Common myeloid progenitor, CD34-positive (primary cell): ENCODE results near the gene AGAP1.

Experiments
- CTCF ChIA-PET: fragments of 350-600 bp; sonication (Branson Sonifier 250); formaldehyde crosslinking; loops from one replicate; lab custom pipeline; 2021; ENCODE audit warnings: antibody characterized with exemption; lab: Charles Lee
- POLR2A ChIA-PET: fragments of 350-600 bp; sonication (Branson Sonifier 250); formaldehyde crosslinking; loops from one replicate; lab custom pipeline; 2021; ENCODE audit warnings: antibody characterized with exemption; lab: Charles Lee
- DNase-seq, 3 donors: peaks; one replicate each; pipeline versions ENCODE4 v3.0.0 to v3.0.0-alpha.2; 2013
- H3K27ac ChIP-seq, 2 experiments: 1 replicate in 1 of 2; 2 replicates in 1 of 2; pipeline ENCODE4 v1.7.0; 2013; ENCODE audit warnings: inconsistent platforms in 2 of 2, low read length in 2 of 2, mild to moderate bottlenecking in 2 of 2, low read depth in 1 of 2, moderate library complexity in 1 of 2; ENCODE audit not compliant: severe bottlenecking in 2 of 2, insufficient read depth in 1 of 2, poor library complexity in 1 of 2
- H3K27me3 ChIP-seq, 5 experiments: replicated peaks in 2 of 5; 1 replicate in 3 of 5; 2 replicates in 2 of 5; pipeline versions ENCODE4 v1.6.1 to v1.7.0; 2013; ENCODE audit warnings: low read length in 4 of 5, mild to moderate bottlenecking in 2 of 5, moderate library complexity in 2 of 5, inconsistent platforms in 1 of 5; ENCODE audit not compliant: insufficient read depth in 5 of 5, control insufficient read depth in 4 of 5
- H3K36me3 ChIP-seq, 4 experiments: 1 replicate in 2 of 4; 2 replicates in 2 of 4; pipeline versions ENCODE4 v1.6.1 to v1.7.0; 2013; ENCODE audit warnings: low read length in 3 of 4, control low read depth in 1 of 4, mild to moderate bottlenecking in 1 of 4; ENCODE audit not compliant: control insufficient read depth in 4 of 4, insufficient read depth in 4 of 4
- H3K4me1 ChIP-seq, 4 experiments: 1 replicate in 3 of 4; 2 replicates in 1 of 4; pipeline versions ENCODE4 v1.6.1 to v1.7.1; 2013; ENCODE audit warnings: low read length in 3 of 4, mild to moderate bottlenecking in 3 of 4, control low read depth in 1 of 4, inconsistent platforms in 1 of 4, moderate library complexity in 1 of 4; ENCODE audit not compliant: control insufficient read depth in 4 of 4, insufficient read depth in 4 of 4; ENCODE audit errors: control extremely low read depth in 1 of 4
- H3K4me3 ChIP-seq, 7 experiments: 1 replicate in 4 of 7; 2 replicates in 3 of 7; pipeline versions ENCODE4 v1.5.1 to v1.7.0; 2013; ENCODE audit warnings: mild to moderate bottlenecking in 7 of 7, low read length in 6 of 7, moderate library complexity in 6 of 7, inconsistent platforms in 2 of 7, low read depth in 2 of 7, control low read depth in 1 of 7; ENCODE audit not compliant: insufficient read depth in 4 of 7, control insufficient read depth in 1 of 7; ENCODE audit errors: extremely low read depth in 1 of 7
- H3K9me3 ChIP-seq, 5 experiments: 1 replicate in 4 of 5; 2 replicates in 1 of 5; pipeline versions ENCODE4 v1.6.1 to v1.7.1; 2013; ENCODE audit warnings: low read length in 4 of 5, mild to moderate bottlenecking in 2 of 5, inconsistent platforms in 1 of 5, low read depth in 1 of 5, moderate library complexity in 1 of 5; ENCODE audit not compliant: control insufficient read depth in 4 of 5, insufficient read depth in 2 of 5; ENCODE audit errors: control extremely low read depth in 1 of 5
- WGBS: methylation state at CpG from one replicate; pipeline ENCODE4 v1.1.5; 2013; ENCODE audit not compliant: insufficient coverage; 5-methylcytosine and 5-hydroxymethylcytosine counted together

The AGAP1 gene

DNA sequence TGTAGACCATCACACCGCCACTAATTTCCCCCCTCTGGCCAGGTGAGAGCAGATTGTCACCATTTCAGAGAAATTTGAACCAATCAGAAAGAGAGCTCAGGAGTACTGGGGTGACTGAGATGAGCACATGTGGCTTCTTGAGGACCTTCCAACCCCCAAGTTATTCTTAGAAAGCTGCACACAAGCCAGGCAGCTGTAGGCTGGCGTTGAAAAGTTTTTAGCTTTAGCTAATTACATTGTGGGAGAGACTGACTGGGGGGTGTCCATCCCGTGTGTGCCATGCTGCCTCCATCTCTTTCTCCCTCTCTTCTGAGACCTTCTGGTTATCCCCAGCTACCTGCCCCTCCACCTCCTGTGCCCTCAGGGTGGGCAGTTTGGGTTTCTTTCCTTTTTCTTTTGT, 154.0 kb downstream of the AGAP1 start:
- H3K4me1 ChIP-seq: no peaks in the 10 kb centered on the region
- no peaks in the 10 kb centered on the region for H3K36me3 ChIP-seq
- no peak overlapping the region for H3K4me3 ChIP-seq
- no peaks in the 10 kb centered on the region for H3K9me3 ChIP-seq
- no peak overlapping the region for H3K27ac ChIP-seq
- peaks cover 0 to 29% (median 12%) of the 10 kb centered on the region in 5 experiments for H3K27me3 ChIP-seq
- DNase-seq: no peak
- ChIA-PET CTCF (interaction anchor here (1.2 to 1.3 kb wide), 2 partner anchors 10 kb away, joined by 3 read pairs; no protein-coding TSS in a partner anchor), POLR2A (no interaction called here)
- WGBS: 83% methylated on average over 2 of the region's 3 CpGs

DNA sequence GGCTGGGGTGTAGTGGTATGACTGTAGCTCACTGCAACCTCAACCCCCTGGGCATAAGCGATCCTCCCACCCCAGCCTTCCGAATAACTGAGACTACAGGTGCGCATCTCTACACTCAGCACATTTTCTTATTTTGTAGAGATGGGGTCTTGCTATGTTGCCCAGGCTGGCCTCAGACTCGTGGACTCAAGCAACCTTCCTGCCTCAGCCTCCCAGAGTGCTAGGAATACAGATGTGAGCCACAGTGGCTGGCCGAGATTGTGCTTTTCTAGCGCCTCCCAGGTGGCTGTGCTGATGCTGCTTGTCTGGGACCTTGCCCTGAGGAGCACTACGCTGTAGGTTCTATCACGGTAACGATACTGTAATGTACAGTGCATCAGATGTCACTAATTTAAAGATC, 155.6 kb downstream of the AGAP1 start:
- CTCF ChIA-PET: no interaction called here
- H3K4me3 ChIP-seq: no peak overlapping the region
- POLR2A ChIA-PET: no interaction called here
- DNase-seq: no peak
- no peaks in the 10 kb centered on the region for H3K9me3 ChIP-seq
- peaks cover 0 to 34% (median 12%) of the 10 kb centered on the region in 5 experiments for H3K27me3 ChIP-seq
- no peak overlapping the region for H3K27ac ChIP-seq
- WGBS: 84% methylated on average over 9 of the region's 9 CpGs
- H3K4me1 ChIP-seq: no peaks in the 10 kb centered on the region
- H3K36me3 ChIP-seq: no peaks in the 10 kb centered on the region

DNA sequence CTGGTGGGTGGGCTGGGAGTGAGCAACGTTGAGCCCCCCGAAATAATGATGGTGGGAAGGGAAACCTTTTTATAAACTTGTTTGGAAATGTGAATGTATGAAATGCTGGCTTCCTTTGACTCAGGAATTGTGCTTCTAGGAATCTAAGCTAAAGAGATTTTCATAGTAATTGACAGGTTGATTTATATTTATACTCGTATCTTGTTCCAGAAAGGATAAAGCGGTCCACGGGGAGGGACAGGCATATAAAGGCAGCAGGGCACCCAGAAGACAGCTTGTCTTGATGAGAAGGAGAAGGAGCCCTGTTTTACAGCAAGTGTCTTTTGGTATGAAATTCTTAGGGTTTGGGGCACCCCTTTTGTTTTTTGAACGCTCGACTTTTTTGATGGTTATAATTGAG, 157.8 kb downstream of the AGAP1 start:
- no peak for DNase-seq
- ChIA-PET POLR2A (no interaction called here), CTCF (interaction anchor here (0.8 kb wide), 1 partner anchor 57 kb away, joined by 3 read pairs; no protein-coding TSS in a partner anchor)
- Histone ChIP-seq H3K27ac (no peak overlapping the region), H3K4me3 (no peak overlapping the region), H3K9me3 (no peaks in the 10 kb centered on the region), H3K4me1 (no peaks in the 10 kb centered on the region), H3K36me3 (no peaks in the 10 kb centered on the region), H3K27me3 (peaks cover 0 to 45% (median 12%) of the 10 kb centered on the region in 5 experiments)
- WGBS: 93% methylated on average over 6 of the region's 7 CpGs

DNA sequence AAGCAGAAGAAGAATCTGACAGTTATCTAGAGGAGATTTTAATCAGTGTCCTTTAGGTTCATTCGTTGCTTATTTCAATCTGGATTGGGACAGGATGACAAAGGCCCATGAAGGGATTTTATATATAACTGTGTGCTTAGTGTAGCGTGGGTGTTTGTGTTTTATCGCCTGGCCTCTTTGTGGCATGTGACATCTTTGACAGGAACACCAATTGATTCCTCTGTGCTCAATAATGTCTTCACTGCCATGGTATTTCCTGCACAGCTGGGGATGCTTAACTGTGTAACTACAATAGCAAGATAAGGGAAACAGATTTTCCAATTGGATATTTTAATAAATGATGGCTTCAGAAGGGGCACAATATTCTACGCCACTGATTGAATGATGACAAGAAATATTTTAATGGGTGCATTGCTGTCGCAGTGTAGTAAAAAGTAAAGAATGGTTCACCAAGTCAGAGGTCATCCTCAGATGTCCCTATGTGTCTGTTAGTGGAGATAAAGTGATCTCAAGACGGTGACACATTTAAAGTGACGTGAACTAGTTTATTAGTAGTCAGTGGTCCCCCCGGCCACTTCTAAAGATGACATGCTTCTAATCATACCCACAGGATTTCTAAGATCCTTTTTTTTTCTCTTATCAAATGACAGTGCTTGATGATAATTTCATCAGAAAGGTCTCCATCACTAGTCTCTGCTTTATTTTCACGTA, 160.4 kb downstream of the AGAP1 start:
- ChIA-PET CTCF (no interaction called here), POLR2A (no interaction called here)
- DNase-seq: no peak

DNA sequence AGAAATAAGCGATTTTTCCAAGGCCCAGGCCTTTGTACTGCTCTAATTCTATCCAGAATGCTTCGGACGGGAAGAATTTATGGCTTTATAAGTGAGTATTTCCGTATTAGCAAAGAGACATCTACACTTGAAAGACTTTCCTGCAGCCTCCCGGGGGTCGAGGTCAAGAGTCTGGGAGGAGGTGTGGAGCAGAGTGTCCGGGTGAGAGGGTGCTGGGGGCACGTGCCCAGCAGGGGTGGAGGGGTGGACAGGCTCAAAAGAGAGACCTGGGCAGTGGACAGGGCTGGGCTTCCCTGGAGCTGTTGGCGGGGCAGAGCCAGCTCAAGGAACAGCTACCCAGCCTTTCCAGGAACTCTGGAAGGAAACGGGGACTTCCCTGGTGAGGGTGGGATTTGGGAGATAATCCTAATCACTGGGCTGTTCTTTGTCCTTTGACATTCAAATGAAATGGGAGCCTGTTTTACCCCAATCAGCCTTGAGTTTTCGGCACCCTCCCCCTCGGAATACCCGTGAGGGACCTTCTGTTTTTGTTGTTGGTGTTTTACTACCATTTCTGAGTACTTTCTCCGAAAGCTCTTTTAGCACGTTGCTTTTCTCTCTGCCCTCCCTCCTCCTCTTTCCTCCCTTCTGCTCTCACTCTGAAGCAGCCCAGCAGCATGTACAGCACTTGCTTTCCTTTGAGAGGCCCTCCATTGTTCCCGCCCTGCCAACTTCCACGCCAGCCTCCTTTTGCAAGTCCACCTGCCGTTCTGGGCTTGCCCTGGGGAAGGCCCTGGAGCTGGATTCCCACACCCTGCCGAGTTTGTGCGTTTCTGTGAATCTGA, 164.7 kb downstream of the AGAP1 start:
- Histone ChIP-seq H3K9me3 (no peaks in the 10 kb centered on the region), H3K36me3 (no peaks in the 10 kb centered on the region), H3K4me1 (no peaks in the 10 kb centered on the region), H3K27me3 (peaks cover 3 to 81% (median 28%) of the 10 kb centered on the region in 5 experiments), H3K27ac (no peak overlapping the region), H3K4me3 (no peak overlapping the region)
- POLR2A ChIA-PET: no interaction called here
- CTCF ChIA-PET: interaction anchor here (1.0 kb wide), 1 partner anchor 11 kb away, joined by 3 read pairs; no protein-coding TSS in a partner anchor
- no peak for DNase-seq
- 9% methylated on average over 8 of the region's 20 CpGs for WGBS

More for the DNA sequence above, 160.4 kb downstream of the AGAP1 start:
- Histone ChIP-seq H3K27ac (no peak overlapping the region), H3K9me3 (no peaks in the 10 kb centered on the region), H3K4me1 (no peaks in the 10 kb centered on the region), H3K27me3 (peaks cover 3 to 57% (median 22%) of the 10 kb centered on the region in 5 experiments), H3K36me3 (no peaks in the 10 kb centered on the region), H3K4me3 (no peak overlapping the region)
- WGBS: 87% methylated on average over 5 of the region's 9 CpGs

DNA sequence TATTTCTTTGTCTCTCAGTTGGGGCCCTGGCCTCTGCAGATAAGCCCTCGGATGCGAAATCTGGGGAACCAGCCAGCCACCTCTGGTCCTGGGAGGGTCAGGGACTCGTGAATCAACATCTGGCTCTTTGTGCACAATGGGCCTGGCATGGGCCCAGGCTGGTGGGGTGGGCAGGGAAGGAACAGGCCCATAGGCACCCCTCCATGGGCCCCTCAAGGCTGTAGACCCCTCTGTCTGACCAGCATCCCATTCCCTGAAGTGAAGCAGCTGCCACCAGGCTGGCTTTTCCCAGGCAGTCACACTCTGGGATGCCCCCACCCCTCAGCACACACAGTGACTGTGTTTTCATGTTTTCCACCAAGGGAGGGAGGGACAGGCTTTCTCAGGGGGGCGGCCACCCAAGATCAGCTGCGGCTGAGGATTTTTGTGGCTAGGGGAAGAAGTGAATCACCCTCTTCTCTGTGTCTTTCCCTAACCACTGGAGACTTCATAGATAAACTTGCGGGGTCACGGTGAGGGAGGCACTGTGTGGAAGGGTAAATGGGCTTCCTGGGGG, 166.0 kb downstream of the AGAP1 start:
- H3K9me3 ChIP-seq: no peaks in the 10 kb centered on the region
- no peaks in the 10 kb centered on the region for H3K36me3 ChIP-seq
- ChIA-PET POLR2A (no interaction called here), CTCF (no interaction called here)
- H3K27ac ChIP-seq: no peak overlapping the region
- no peaks in the 10 kb centered on the region for H3K4me1 ChIP-seq
- no peak overlapping the region for H3K4me3 ChIP-seq
- H3K27me3 ChIP-seq: peaks cover 3 to 90% (median 33%) of the 10 kb centered on the region in 5 experiments
- DNase-seq: no peak
- WGBS: 84% methylated on average over 7 of the region's 7 CpGs
